Activated CD4-positive, alpha-beta T cell treated with anti-CD3 and anti-CD28 coated beads, Interleukin-2, amount 50 U/mL, for 48 hours (primary cell): ENCODE data around the gene CDH2.

Experiments
- DNase-seq, 2 experiments: peaks; one replicate each; pipeline ENCODE4 v3.0.0-alpha.2; 2020

CDH2 gene

DNA sequence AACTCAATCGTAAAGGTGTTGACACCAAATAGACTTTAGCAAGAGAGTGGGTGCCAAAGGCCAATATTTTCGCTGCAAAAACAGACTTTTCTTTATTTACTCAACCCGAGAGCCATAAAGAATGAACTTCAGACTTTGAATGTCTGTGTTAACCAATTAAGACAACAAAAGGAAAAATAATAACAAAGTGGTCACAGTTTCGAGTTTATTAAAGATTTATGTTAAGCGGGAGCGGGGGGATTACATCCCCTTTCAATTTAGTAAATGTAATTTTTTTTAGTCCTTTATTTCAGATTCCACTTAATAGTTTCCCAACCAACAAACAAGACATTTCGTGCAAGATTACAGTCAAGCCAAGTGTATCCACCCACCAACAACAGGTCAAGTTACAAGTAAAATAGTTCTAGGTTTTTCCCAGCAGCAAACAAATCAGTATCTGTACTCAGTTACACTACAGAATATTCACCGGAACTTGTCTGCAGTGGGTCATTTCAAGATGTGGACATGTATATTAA is 9.0 kb downstream of the CDH2 start:
- DNase-seq, result no peak

DNA sequence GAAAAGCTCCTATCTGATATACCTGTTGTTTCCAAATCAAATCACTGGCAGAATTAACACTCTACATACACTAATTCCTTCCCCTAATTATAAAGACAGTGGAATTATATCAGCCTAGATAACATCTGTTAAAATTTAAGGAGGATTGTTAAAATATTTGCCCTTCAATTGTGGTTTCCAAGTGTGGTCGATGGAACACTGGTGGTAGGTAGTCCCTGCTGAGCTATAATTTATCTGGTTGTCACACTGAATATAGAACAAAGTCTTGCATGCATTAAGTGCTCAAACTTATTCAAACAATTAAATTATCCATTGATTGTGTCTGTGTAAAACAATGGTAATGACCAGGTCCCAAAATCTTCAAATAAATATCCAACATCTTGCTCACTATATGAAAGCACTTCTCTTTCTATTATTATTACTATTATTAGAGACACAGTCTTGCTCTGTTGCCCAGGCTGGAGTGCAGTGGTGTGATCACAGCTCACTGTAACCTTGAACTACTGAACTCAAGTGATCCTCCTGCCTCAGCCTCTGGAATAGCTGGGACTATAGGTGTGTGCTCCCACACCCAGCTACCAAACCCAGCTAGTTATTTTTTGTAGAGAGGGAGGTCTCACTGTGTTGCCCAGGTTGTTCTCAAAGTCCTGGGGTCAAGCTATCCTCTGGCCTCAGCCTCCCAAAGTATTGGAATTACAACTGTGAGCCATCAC is 12.0 kb downstream of the CDH2 start:
- no peak for DNase-seq

GRCh38 chr18:28163201-28163775 is 13.6 kb downstream of the CDH2 start:
- DNase-seq, result no peak

DNA sequence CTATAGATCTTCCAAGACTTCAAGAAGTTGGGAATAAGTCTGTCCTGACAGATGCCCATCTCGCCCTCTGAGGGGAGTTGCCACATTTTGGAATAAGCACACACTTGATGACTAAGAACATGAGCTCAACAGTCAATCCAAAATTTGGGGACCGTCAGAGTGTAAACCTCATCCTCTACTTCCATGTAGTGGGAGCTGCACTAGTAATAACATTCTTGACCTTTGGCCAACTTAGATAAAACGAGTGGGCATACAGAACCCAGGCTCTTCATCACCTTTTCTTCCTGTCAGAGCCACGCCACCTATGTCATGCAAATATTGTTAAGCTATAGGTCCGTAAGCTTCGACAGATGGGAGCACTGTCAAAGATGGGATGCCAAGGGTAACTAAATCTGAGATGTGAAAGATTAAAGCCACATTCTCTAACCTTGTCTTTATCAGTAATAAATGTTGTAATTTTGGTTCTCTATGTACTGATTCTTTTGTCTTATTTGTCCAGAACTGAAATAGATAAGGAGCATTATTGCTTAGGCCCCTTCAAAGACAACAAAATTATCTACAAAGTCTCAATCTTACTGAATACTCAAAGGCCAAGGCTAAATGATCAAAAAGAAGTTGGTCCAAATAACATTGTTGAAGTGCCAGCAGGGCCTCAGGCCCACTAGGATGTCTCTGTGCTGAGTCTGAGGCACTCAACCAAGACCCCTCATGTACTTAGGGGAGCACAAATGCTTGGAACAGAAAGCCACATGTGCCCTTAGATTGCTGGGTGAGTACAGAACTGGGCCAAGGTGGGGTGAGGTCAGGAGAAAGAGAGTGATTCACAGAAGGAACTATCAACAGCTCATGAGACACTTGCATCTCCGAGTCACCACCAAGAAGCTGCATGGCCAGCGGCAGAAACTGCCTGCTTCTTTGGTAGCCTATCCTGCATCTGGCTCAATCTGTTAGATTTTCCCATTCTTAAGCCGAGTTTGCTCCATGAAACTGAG is 15.0 kb downstream of the CDH2 start:
- DNase-seq, result no peak

DNA sequence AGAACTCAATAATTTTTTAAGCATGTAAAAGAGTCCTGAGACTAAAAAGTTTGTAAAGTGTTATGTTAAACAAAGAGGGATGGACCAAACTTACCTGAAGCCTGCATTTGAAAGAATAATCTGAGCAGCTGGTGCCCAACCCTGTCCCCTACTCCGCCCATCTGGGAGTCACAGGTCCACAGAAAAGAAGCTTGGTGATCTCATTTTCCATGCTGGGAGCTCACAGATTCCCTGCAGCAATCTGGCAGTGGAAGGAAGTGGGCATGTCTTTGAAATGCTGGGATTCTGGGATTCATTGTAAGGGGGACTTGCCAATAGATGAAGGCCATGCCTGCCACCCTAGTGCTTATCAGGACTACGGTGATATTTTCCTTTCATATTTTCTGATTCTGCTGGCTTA is 17.9 kb downstream of the CDH2 start:
- DNase-seq, result no peak

- no peak for DNase-seq
These were observed 18.8 kb downstream of the CDH2 start for GRCh38 chr18:28158083-28158581.

- no peak for DNase-seq
These were observed 23.4 kb downstream of the CDH2 start for GRCh38 chr18:28153485-28154065.

- no peak for DNase-seq
These were observed 24.2 kb downstream of the CDH2 start for GRCh38 chr18:28152754-28153153.

DNA sequence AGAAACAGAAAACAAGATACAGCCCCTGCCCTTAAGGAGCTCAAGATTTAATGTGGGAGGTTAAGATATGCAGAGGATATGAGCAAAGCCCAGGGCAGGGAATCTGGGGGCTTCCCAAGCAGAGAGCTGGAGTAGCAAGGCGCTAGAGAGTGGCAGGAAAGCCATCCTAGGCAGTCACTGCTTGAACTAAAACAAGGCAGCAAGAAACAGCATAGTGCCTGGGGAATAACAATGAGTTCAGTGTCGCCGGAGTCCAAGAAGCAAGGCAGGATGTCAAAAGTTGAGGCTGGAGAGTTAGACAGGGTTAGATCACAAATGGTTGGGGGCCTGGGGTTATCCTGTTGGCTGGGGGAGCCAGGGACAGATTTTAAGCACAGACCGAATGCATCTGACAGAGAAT is 24.6 kb downstream of the CDH2 start:
- DNase-seq, result no peak

DNA sequence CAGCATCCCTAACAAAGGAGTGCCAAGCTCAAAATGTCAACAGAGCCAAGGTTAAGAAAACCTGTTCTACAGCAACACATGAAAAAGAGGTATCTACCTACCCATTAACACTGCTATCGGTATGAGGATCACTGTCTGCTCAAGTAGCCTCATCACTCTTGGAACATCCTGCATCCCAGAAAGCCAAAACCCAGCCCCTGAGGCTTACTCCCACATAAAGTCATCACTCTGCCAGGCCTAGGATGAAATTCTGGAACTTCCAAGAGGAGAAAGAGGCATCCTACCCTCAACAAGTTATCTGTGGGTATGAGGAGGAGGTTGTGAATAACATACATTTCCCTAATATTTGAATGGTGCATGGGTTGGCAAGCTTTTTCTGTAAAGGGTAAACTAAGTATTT is 25.5 kb downstream of the CDH2 start:
- DNase-seq, result no peak

DNA sequence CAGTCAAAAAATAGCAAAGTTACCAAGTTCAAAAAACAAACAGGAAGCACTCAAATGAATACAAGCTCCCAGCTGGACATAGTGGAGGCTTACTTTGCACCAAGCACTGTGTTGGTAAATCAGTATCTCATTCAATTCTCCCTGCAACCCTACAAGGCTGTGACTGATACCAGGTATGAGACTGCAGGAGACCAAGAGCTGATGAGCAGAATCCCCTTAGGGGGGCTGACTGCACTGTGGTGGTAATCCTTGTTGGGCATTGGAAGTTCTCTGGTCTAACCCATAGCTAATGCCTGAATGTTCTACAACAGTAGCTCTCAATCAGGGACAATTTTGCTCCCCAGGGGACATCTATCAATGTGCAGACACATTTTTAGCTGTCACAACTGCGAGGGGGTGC is 26.0 kb downstream of the CDH2 start:
- DNase-seq, result no peak

DNA sequence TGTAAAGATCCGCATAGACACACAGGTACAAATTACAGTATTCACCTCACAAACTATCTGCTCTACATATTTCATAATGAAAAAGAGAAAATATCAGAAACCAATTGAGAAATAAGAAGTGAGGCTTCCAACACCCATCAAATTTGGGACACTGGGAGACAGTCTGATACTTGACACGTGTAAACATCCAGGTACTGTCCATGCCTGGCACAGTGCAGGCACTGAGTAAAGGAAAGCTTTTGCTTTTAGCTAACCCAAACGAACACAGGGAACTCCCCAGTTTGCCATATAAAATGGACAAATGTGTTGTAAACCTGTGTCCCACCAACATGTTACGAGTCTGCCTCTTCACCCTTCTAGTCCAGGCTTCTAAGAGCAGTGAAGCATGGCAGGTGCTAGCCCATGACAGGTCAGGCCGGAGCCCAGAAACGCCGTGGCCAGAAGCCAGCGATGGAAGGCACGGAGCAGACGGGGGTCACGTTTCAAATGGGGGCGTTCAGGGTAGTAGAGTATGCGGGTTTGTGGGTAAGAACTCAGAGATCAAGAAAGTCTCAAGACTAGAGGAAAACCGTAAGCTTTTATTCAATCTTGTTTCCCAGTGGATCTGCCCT is 27.0 kb downstream of the CDH2 start:
- DNase-seq, result no peak

DNA sequence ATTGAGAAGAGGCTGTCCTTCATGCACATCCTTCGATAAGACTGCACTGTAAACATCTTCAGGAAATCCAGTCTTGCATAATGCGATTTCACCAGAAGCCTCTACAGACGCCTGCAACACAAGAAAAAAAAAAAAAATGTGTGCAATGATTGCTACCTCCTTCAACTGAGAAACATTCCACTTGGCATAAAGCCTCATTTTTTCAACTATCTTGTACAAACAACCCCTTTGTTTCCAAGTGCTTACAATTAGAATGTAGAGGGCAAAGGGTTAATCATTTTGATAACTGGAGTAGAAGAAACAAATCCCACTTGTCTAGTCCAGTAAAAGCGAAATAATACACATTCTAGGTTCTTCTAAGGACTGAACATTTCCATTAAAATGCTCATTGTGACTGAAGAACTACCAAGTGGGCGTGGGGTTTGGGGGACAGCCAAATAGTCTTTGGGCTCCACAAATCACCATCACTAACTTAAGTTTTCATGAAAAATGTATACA is 29.2 kb downstream of the CDH2 start:
- DNase-seq, result no peak

DNA sequence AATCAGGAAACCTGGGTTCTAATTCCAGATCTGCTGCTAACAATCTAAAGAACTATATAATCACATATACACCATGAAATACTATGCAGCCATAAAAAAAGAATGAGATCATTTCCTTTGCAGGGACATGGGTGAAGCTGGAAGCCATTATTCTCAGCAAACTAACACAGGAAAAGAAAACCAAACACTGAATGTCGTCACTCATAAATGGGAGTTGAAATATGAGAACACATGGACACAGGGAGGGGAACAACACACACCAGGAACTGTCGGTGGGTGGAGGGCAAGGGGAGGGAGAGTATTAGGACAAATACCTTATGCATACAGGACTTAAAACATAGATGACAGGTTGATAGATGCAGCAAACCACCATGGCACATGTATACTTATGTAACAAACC is 33.2 kb downstream of the CDH2 start:
- DNase-seq, result no peak

DNA sequence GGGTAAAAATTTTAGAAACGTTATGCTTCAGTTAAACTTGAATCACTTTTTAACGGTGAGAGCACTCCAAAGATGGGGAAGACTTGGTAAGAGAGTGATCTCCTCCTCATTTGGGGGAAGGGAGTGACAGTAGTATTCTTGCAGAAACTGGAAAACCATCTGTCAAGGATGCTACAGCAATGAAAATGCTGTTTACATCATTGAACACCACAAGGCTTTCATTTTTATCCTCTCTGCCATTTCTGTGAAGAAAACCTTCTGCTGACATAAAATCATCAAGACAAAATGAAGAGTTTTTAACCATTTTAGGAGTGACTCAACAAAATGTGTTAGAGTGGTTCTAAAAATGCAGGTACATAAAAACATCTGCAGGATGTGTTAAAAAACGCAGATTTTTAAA is 38.1 kb downstream of the CDH2 start:
- no peak for DNase-seq

GRCh38 chr18:28136071-28136470 is 40.9 kb downstream of the CDH2 start:
- no peak for DNase-seq

DNA sequence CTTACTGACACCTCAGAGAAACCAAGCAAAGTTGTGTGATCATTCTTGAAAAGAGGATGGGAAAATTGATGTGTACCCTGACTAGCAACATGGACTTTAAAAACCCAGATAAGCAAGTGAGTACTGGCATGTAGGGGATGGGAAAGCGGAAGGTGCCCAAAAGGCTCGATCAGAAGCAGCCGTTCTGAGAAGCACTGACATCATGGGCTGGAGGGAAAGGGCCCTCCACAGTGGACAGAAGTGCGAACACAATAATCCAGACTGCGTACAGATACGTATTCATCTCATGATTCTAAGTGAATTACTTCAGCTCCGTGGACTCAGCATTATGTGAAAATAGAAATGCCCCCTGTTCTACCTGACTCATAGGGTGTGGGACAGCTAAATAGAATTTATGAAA is 42.2 kb downstream of the CDH2 start:
- DNase-seq, result no peak

DNA sequence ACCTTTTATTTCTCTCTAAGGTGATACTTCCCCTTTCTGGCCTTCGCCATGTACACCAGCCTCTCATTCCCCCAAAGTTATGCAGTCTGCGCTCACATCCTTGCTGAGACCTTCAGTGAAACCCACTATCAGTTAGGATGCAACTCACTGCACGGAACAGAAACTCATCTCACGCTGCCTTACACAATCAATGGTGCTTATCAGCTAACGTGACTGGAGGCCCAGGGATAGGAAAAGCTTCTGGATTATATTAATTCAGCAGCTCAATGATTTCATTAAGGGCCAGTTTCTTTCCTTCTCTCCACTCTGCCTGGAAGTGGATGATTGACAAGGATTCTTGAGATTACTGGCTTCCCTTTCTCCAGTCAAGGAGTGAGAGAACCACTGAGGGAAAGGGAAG is 44.8 kb downstream of the CDH2 start:
- no peak for DNase-seq

- DNase-seq, result no peak
These were observed 48.3 kb downstream of the CDH2 start for GRCh38 chr18:28128659-28128980.

DNA sequence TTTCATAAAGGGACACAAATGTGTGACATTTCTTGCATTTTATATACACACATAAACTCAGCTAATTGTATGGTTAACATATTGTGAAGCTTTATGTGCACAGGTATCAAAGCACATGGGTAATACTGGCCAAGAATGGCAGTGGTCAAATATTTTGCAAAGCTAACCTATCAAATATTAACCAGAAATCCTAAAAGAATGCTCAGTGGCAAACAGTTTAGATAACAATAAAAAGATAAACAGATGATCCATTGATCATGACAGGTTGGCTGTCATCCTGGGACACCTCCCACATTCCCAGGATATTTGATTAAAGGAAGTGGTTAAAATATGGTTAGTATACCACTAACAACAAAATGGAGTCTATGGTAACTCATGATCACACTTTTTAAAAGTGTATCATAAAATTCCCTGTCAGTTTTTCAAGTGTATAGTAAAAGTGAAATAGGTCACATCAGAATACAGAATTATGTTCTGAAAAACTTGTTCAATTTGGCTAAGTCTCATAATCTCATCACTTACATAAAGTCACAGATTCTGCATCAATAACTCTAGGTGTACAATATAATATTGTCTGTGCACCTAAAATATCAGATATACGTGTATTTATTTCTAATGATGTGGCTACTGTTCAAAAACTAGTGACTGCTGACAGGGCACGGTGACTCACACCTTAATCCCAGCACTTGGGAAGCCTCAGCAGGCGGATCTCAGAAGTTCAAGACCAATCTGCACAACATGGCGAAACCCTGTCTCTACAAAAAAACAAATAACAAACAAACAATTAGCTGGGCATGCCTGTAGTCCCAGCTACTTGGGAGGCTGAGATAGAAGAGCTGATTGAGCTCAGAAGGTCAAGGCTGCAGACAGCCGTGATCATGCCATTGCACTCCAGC is 48.9 kb downstream of the CDH2 start:
- no peak for DNase-seq

DNA sequence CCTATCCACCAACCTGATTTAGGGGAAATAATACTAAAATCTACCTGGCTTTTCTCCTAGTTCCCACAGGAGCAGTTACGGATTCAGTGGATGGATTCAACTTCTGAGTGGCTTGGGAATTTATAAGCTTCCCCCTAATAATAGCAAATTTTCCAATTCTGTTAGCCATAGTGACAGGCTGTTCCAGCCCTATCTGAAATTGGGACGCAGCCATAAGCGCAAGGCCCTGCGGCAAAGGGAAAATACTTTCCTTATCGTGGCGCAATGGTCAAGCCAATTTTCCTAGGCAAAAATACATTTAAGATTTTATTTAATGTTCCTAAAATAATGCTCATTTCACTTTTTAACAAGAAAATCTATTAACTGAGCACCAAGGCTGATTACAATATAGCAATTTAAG is 49.7 kb downstream of the CDH2 start:
- DNase-seq, result no peak

- DNase-seq, result no peak
These were observed 50.2 kb downstream of the CDH2 start for GRCh38 chr18:28126768-28127167.
